Stimulated activated CD4-positive, alpha-beta T cell treated with anti-CD3 and anti-CD28 coated beads, Interleukin-1b, Interleukin-23, amount 100 ng/mL, for 1 hour (primary cell): Measurements from ENCODE around the gene TMPO.
"Not testable (repeated sequence)": the region's sequence is repeated elsewhere in the genome, so short reads cannot be mapped to it uniquely, and the experiment has no call there.

ENCODE experiments used
- DNase-seq, 2 donors: peaks; one replicate each; pipeline ENCODE4 v3.0.0-alpha.2; 2020; ENCODE audit warnings: low read depth in 2 of 2

The TMPO gene

DNA sequence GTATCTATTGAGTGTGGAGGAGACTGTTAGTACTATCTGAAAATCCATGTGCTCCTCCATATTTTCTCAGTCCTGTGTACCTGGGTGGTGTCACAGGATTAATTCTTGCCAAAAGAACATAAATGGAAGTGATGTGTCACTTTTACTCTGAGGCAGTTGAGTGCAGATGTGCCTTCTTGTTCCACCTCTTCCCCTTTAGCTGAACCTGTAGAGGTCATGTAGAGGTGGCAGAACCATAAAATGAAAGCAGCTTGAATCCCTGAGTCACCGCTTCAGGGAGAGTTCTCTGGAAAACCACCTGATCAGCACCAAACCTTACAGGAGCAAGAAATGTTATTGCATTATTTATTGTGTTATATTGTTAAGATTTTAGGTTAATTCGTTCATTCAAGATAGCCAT lies 63.4 kb downstream of the TMPO start:
- DNase-seq: no peak

DNA sequence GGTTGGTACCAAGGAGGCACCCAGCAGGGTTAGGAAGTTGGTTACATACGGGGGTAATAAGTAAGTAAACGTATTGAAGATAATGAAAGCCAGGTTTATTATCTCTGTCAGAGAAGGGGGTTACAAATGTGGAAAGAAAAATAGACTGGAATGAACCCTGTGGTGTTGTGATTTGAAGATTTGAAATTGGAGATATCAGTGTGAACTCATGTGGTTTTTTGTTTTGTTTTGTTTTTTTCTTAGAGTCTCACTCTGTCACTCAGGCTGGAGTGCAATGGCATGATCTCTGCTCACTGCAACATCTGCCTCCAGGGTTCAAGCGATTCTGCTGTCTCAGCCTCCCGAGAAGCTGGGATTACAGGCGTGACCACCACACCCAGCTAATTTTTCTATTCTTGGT lies 64.0 kb downstream of the TMPO start:
- DNase-seq: no peak

DNA sequence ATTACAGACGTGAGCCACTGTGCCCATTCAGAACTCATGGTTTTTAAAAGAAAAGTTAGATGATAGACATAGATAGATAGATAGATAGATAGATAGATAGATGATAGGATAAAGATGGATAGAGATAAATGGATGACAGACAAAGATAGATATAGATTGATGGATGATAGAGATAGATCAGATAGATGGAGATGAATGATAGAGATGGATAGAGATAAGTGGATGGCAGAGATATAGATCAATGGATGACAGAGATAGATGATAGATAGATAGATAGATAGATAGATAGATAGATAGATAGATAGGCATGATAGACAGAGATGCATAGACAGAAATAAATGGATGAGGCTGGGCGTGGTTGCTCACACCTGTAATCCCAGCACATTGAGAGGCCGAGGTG lies 64.4 kb downstream of the TMPO start:
- DNase-seq: no peak

DNA sequence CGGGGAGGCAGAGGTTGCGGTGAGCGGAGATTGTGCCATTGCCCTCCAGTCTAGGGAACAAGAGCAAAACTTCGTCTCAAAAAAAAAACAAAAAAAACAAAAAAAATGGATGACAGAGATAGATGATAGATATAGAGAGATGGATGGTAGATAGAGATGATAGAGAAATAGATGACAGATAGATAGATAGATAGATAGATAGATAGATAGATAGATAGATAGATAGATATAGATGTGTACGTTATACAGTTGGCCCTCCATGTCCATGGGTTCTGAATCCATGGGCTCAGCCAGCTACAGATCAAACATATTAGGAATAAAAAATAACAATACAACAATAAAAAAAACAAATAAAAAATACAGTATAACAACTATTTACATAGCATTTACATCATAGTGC lies 65.3 kb downstream of the TMPO start:
- DNase-seq: no peak

DNA sequence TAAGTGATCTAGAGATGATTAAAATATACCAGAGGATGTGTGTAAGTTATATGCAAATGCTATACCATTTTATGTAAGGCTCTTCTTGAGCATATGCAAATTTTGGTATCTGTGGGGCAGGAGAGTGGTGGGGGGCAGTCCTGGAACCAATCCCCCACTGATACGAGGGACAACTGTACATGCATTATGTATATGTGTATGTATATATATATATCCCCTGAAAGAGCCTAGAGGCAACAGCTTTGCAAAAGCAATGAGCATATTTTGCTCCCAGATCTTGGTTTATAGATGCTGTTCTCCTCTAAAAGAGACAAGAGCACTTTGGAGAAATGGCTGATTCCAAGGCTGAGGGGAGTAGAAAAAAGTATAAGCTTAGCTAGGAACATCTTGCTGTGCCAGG lies 65.7 kb downstream of the TMPO start:
- no peak for DNase-seq

DNA sequence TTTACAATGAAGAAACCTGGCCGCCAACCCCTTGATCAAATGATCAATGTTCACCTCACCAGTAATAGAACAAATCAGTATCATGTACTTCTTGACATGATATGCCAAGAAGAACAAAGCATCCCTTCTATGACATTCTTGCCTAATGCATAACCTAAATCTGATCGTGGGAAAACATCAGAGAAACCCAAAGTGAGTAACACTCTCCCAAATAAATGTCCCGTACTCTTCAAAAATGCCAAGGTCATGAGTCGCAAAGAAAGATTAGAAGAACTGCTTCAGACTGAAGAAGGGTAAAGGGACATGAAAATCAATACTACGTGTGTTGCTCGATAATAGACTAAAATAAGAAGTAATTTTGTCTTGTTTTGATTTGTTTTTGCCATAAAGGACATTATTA lies 66.7 kb downstream of the TMPO start:
- DNase-seq: no peak

DNA sequence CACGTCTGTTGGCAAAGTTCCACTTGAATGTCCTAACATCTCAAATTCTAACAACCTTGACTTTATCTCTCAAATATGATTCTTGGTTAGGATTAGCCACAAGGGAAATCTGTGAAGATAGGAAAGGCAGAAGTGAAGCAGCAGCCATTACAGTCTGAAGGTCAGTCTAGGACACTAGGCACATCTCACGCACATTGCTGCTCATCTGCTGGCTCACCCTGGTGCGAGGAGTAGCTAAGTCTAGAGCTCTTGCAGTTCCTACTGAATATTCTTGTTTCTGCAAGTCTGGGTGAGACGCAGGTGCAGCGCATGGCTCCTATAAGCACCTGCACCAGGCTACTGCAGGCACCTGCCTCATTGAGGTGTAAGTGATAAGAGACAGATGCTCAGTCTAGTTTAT lies 71.7 kb downstream of the TMPO start:
- DNase-seq: no peak

DNA sequence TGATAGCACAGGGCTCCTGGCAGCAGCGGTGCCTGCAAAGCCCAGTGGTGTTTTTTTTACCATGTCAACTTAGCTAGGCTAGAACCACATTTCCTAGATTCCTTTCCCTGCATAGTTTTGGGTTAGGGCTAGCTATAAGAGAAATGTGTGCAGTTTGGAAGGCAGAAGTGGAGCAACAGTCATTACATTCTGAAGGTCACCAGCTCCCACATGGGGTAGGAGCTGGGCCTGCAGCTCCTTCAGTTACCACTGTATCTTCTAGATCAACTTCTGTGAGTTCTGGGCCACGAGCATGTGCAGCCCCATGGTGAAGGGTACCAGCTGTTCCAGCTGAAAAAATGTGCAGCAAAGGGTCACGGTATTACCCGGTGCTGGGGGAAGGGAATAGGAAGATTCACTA lies 75.8 kb downstream of the TMPO start:
- DNase-seq: no peak

DNA sequence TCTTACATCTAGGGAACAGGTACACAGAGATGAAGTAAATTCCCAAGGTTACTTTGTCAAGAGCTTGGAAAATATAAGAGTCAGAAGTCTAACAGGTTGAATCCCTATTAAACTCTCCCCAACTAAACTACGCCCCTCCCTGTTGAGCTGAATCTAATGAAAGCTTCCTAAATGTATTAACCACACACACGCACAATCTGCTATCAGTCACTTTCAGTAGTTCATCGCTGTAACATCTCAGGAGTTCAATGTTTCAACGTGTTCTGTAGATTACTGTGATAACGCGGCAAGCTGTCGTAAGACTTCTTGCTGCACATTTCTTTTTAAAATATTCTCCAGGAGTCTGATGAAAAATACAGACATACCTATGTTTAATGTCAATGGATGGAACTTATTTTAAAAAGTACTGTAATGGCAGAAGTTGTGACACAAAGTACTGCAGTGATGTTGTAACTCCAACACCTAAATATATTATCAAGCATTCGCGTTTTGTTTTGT lies 77.5 kb downstream of the TMPO start:
- no peak for DNase-seq

DNA sequence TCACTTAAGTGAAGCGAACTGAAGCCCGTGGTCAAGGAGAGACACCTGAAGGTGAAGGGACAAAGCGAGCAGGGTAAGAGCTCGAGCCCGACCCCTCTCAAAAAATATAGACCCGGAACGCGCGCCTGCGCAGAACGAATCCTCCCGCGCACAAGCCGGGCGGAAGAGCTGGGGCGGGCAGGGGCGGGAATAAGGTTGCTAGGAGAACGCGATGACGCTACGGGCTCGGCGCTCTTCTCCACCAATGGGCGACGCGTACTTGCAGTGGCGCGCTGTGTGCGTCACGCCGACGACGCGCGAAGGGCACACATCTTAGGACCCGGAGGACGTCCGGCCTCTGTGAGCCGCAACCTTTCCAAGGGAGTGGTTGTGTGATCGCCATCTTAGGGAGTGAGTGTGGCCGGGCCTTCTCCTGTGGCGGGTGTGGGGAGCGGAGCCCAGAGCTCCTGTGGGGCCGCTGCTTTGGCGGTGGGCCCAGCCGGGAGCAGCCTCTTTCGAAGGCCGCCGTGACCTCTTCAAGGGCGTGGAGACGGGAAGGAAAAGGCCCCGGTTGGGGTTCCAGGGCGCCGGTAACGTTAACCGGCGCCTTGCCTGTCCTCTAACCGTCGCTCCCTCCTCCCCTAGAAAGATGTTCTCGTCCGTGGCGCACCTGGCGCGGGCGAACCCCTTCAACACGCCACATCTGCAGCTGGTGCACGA lies 78.1 kb downstream of the TMPO start, which contains the start of gene SLC25A3:
SLC25A3 (plus strand) TSS at position 336 of the 699 bp plus-strand sequence; CDS start at position 629, 293 bp downstream.
- DNase-seq: peak; percentile 87 to 92

DNA sequence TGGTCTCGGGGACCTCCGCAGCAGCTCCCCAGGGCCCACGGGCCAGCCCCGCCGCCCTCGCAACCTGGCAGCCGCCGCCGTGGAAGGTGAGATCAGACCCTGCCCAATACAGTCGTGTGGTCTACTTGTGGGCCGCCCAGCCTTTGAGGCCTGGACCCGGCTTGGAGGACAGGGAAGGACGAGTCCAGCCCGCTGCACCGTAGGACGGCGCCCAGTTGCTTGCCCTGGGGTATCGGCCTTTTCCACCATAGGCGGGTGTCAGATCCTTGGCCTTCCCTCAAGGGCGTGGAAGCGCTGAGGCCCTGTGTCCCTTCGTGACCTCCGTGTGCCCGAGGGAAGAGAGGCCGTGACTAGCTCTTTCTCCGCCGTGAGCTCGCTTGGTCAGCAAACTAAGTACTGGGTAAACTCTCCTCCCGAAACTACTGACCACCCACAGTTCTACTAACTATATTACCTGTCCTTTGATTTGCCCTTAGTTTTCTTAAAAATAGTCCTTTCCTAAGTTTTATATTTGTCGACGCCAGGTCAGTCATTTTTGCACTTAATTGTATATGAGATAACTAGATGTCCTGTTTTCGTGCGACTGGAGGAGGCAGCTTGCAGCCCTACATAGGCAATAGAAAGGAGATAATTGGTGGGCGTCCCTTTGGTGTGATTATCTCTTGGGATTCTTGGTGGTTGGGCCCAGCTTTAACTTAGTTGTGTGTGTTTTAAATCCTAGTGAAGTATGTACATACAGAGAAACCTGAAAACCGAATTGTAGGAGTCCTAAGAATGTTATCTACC lies 78.9 kb downstream of the TMPO start:
- DNase-seq: no peak

DNA sequence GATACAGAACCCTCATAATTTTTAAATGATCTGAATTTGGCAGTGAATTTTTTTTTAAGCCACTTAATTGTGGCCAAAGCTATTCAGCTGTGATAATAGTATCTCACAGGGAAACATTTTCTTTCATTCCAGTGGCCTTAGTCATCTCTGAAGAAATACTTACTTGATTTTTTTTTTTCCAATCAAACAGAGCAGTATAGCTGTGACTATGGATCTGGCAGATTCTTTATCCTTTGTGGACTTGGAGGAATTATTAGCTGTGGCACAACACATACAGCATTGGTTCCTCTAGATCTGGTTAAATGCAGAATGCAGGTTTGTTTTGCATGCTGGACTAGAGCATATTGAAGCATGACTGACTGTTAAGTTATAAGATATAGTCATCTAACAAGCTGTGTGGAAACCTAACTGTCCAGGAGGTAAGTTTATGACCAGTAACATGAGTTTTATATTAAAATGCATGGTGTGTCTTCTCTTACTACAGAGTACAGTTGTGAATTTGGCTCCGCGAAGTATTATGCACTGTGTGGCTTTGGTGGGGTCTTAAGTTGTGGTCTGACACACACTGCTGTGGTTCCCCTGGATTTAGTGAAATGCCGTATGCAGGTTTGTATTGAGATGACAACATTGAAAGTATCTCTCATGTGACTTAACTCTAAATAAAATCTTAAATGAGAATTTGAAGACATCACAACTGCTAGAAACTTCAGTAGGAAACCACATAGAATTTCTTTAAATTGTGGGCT lies 80.0 kb downstream of the TMPO start:
- DNase-seq: no peak

DNA sequence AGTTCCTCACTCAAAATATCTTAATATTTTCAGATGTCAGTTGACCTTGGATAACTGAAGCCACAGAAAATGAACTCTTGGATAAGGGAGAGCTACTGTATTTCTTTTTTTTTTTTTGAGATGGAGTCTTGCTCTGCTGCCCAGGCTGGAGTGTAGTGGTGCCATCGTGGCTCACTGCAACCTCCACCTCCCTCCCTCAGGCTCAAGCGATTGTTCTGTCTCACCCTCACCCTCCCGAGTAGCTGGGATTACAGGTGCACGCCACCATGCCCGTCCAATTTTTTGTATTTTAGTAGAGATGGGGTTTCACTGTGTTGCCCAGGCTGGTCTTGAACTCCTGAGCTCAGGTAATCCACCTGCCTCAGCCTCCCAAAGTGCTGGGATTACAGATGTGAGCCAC lies 81.9 kb downstream of the TMPO start:
- not testable (repeated sequence) for DNase-seq
